Stimulated activated CD8-positive, alpha-beta memory T cell treated with anti-CD3 and anti-CD28 coated beads, Interleukin-2, amount 100 ng/mL, for 1 hour (primary cell): ENCODE data around the gene SDK2.
"Not testable (repeated sequence)": the region's sequence is repeated elsewhere in the genome, so short reads cannot be mapped to it uniquely, and the experiment has no call there.

Experiments
- DNase-seq, 2 donors: peaks; one replicate each; pipeline ENCODE4 v3.0.0-alpha.2; 2020; ENCODE audit warnings: low read depth in 2 of 2

SDK2 gene

GRCh38 chr17:73480740-73481139 lies 163.5 kb downstream of the SDK2 start:
- no peak for DNase-seq

GRCh38 chr17:73478768-73479424 lies 165.3 kb downstream of the SDK2 start:
- DNase-seq = no peak

DNA sequence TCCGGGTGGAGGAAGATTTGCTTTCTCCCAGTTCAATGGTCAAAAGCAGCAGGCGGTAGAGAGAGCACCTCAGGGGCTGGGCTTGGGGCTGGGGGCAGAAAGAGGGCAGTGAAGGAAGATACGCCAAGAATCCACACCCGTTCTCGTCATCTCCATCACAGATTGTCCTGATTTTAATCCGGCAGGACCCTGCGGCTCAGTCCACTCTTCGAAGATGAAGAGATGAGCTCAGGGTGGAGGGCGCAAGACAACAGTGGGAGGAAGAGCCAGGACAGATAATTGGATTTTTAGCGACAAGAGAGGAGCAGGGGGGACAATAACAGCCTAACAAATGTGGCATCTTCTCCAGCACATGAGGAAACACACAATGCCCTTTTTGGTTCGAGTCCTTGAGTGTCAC lies 165.9 kb downstream of the SDK2 start:
- no peak for DNase-seq

- DNase-seq = no peak
Observed at GRCh38 chr17:73476890-73477350, 167.3 kb downstream of the SDK2 start.

DNA sequence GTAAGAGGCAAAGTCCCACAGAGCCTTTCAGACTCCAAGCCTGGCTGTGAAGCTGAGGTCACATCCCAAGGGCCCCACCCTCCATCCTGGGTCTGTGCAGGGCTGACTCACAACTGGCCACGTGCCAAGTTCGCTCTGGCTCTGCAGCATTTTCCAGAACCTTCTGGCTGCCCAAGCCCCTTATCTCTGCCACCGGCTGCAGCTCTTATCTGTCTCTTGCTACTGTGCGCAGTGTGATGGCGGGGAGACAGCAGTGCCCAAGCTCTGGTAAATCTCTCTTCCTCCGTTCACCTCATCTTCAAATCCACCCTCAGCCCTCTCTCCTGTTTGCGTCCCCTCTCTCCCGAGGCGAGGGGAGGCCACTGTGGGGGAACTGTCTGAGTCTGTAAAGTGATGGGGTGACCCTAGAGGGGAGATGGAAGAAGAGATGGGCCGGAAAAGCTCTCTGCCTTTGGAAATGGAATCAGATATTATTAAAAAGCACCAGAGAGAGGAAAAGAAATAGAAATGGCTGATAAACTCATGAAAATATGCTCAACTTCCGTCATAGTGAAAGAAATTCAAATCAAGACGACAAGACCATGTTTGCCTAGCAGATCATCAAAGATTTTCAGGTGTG lies 169.8 kb downstream of the SDK2 start:
- DNase-seq = peak in 1 of 2 donors; percentile 9

GRCh38 chr17:73472715-73473114 lies 171.5 kb downstream of the SDK2 start:
- DNase-seq = not testable (repeated sequence)

DNA sequence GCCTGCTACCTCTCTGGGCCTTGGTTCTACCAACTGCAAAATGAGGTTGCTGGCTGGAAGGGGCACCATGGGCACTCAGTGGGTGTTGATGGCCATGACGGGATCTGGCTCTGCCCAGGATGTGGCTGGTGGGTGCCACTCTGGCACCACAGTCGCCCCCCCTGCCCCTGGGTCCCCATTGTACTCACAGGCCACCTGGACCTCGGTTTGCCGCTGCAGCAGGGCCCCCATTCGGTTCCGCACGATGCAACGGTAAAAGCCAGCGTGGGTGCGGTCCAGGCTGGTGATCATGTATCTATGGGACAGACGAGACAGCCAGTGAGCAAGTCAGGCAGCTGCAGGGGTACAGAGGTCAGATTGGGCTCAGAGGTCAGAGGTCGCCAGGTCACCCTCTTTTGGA lies 172.3 kb downstream of the SDK2 start:
- no peak for DNase-seq

DNA sequence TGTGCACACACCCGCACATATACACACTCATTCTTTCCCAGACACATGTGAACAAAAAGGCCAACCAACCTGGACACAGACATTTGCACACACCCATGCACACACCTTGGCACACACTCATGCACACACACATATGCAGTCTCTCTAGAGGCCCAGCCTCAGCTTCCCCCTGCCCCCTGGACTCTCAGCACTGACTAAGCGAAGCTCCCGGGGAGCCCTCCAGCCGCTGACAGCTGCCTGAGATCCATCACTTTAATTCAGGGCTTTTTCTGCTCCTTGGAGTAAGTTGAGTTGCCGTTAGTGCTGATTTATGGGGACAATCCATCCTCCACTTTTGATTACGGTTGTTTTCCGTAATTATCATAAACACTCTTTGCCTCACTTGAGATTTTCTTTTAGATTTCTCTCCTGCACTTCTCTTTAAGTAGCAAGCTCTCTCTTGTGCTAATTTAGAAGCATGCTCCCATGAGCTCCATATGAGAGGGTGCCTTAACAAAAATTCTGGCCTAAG lies 173.9 kb downstream of the SDK2 start:
- no peak for DNase-seq

GRCh38 chr17:73469311-73469710 lies 174.9 kb downstream of the SDK2 start:
- no peak for DNase-seq

- no peak for DNase-seq
Observed at GRCh38 chr17:73468221-73468620, 176.0 kb downstream of the SDK2 start.

- DNase-seq = no peak
Observed at GRCh38 chr17:73467651-73468050, 176.6 kb downstream of the SDK2 start.

DNA sequence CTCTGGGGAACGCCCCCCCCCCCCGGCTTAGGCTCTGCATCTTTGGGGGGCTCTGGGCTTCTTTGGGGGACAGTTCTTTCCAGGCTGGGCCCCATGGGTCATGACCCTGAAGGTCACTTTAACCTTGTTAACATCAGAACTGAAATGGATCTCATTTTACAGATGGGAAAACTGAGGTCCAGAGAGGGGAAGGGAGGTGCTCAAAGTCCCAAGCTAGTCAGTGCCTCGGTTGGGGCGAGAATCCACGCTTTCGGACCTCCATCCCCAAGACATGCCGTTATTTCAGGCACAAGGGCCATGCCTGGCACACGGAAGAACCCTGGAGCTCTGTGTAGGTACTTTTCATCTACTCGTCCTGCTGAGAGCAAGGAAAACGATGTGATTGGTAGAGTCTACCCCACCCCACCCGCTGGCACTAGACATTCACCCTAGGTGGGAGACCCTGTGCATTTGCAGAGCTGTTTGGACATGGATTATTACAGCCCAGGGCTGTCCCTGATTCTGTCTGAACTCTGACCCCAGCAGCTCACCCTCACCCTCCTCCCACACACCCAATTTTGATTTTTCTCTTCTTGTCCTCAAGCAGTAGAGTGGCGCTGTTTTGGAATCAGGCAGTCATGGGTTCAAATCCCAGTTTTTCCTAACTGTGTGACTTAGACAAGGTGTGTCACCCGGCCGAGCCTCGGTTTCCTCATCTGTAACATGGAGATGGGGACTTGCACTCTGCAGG lies 177.4 kb downstream of the SDK2 start:
- no peak for DNase-seq

GRCh38 chr17:73465953-73466230 lies 178.4 kb downstream of the SDK2 start:
- DNase-seq = no peak

- DNase-seq = no peak
Observed at GRCh38 chr17:73465130-73465952, 178.9 kb downstream of the SDK2 start.

DNA sequence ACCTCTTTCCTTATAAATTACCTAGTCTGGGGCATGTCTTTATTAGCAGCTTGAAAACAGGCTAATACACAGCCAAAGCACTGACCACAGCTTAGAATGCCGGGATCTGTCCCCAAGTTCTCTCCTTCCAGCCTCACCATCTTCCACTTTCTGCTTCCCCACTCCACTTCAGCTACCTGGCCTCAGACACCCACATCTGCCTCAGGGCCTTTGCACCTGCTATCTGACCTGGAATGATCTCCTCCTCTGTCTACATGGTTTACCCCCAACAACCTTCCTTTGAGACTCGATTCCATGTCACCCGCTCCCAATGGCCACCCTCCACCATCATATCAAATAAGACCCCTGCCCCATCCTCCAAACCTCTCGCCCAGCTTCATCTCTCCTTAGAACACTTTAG lies 179.8 kb downstream of the SDK2 start:
- DNase-seq = no peak

DNA sequence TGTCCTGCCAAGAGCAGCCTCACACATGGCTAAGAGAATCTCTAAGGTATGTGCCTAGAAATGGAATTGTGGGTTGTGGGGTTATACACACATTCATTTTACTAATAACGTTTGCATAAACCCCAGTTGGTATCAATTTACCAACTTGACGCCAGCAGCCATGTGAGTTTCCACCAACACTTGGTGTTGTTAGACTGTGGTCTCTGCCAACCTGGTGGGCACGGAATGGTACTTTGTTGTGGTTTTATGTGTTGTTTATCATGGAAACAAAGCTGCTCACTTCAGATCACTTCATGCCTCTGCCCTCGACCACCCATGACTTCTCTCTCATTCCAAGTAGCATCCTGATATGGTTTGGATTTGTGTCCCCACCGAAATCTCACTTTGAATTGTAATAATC lies 180.4 kb downstream of the SDK2 start:
- DNase-seq = no peak

DNA sequence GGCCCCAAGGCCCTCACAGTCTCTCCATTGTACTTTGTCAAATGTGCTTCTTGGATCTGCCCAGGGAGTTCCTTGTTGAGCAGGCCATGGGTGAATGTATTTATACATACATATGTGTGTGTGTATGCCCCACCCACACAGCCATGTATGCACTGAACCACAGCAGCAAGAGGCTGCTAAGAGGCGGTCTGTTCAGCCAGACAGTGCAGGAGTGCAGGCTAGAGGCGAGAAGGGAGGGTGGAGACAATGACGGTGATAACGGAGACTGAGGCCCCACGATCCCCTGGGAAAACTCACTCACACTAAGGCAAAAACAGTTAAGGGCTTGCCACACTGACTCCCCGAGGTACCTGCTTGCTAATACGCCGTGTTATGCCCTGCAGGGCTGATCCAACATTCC lies 181.4 kb downstream of the SDK2 start:
- DNase-seq = no peak

GRCh38 chr17:73459980-73460379 lies 184.3 kb downstream of the SDK2 start:
- DNase-seq = no peak

DNA sequence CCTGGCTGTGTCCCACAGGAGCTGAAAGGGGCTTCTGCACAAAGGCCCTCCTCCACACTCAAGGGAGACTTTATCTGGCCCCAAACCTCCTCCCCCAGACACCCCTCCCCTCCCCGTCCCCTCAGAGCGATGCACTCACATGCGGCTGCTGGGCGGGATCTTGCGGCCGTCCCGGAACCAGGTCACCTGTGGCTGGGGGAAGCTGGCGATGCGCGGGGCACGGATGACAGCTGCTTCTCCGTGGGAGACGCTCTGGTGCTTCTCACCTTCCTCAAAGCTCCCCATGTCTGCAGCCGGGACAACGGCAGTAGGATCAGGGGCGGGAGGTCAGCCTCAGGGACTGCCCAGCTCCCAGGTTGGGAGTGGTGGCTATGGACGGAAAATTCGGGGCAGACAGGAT lies 188.5 kb downstream of the SDK2 start:
- no peak for DNase-seq

GRCh38 chr17:73455050-73455687 lies 189.1 kb downstream of the SDK2 start:
- no peak for DNase-seq

- DNase-seq = not testable (repeated sequence)
Observed at GRCh38 chr17:73453494-73453893, 190.8 kb downstream of the SDK2 start.

GRCh38 chr17:73453090-73453489 lies 191.2 kb downstream of the SDK2 start:
- no peak for DNase-seq
